Measurements from ENCODE around the gene PPM1B. TPM values are rescaled to one million over a fixed set of nuclear protein-coding genes. Genes with fewer than 3 reads are reported as not detected.

Gene PPM1B
- total RNA-seq, 4 donors from 2014 or later = 26.6 to 63.3 (median 57.5) TPM

- Histone ChIP-seq H3K27me3 (no peaks in the 10 kb centered on the region), H3K4me3 (no peak overlapping the region), H3K9me3 (no peaks in the 10 kb centered on the region), H3K4me1 (no peaks in the 10 kb centered on the region), H3K36me3 (no peaks in the 10 kb centered on the region), H3K27ac (no peak overlapping the region)
- intact Hi-C loops (cut with DNase I; ENCODE audit: low total_unique reads) = no loop called here
- DNase-seq = no peak
- TF ChIP-seq CTCF (IDR thresholded peaks at IDR 0.05) = no peak
- TF ChIP-seq POLR2A (IDR thresholded peaks at IDR 0.05) = no peak
Measured at GRCh38 chr2:44210362-44210761, 41.7 kb downstream of the PPM1B start.

- Histone ChIP-seq H3K36me3 (no peaks in the 10 kb centered on the region), H3K27me3 (no peaks in the 10 kb centered on the region), H3K4me1 (no peaks in the 10 kb centered on the region), H3K27ac (no peak overlapping the region), H3K4me3 (no peak overlapping the region), H3K9me3 (no peaks in the 10 kb centered on the region)
- no peak for TF ChIP-seq CTCF (IDR thresholded peaks at IDR 0.05)
- no peak for TF ChIP-seq POLR2A (IDR thresholded peaks at IDR 0.05)
- intact Hi-C loops (cut with DNase I; ENCODE audit: low total_unique reads) = no loop called here
- DNase-seq = no peak
Measured at GRCh38 chr2:44211183-44211582, 42.5 kb downstream of the PPM1B start.

- intact Hi-C loops (cut with DNase I; ENCODE audit: low total_unique reads) = no loop called here
- TF ChIP-seq CTCF (IDR thresholded peaks at IDR 0.05) (no peak), POLR2A (IDR thresholded peaks at IDR 0.05) (no peak)
- DNase-seq = no peak
- no peaks in the 10 kb centered on the region for H3K27me3 ChIP-seq
- no peaks in the 10 kb centered on the region for H3K9me3 ChIP-seq
- no peaks in the 10 kb centered on the region for H3K4me1 ChIP-seq
- H3K27ac ChIP-seq = no peak overlapping the region
- no peaks in the 10 kb centered on the region for H3K36me3 ChIP-seq
- no peak overlapping the region for H3K4me3 ChIP-seq
Measured at GRCh38 chr2:44212302-44212701, 43.6 kb downstream of the PPM1B start.

- H3K9me3 ChIP-seq = no peaks in the 10 kb centered on the region
- DNase-seq = no peak
- no peak overlapping the region for H3K4me3 ChIP-seq
- TF ChIP-seq POLR2A (IDR thresholded peaks at IDR 0.05) = no peak
- no peak for TF ChIP-seq CTCF (IDR thresholded peaks at IDR 0.05)
- H3K36me3 ChIP-seq = no peaks in the 10 kb centered on the region
- intact Hi-C loops (cut with DNase I; ENCODE audit: low total_unique reads) = no loop called here
- H3K27ac ChIP-seq = no peak overlapping the region
- H3K27me3 ChIP-seq = no peaks in the 10 kb centered on the region
- no peaks in the 10 kb centered on the region for H3K4me1 ChIP-seq
Measured at GRCh38 chr2:44215827-44216226, 47.2 kb downstream of the PPM1B start.

- TF ChIP-seq CTCF (IDR thresholded peaks at IDR 0.05) = no peak
- TF ChIP-seq POLR2A (IDR thresholded peaks at IDR 0.05) = no peak
- intact Hi-C loops (cut with DNase I; ENCODE audit: low total_unique reads) = no loop called here
- H3K36me3 ChIP-seq = no peaks in the 10 kb centered on the region
Measured at GRCh38 chr2:44218771-44219170, 50.1 kb downstream of the PPM1B start.

More at GRCh38 chr2:44218771-44219170, 50.1 kb downstream of the PPM1B start:
- H3K4me3 ChIP-seq = no peak overlapping the region
- H3K9me3 ChIP-seq = no peaks in the 10 kb centered on the region
- H3K27me3 ChIP-seq = no peaks in the 10 kb centered on the region
- no peak for DNase-seq
- H3K27ac ChIP-seq = no peak overlapping the region
- no peaks in the 10 kb centered on the region for H3K4me1 ChIP-seq
